Measurements from ENCODE around the gene DNAH9.
A peak's percentile ranks its signal among the peaks of the same experiment; 100 is the strongest.

DNAH9 gene

DNA sequence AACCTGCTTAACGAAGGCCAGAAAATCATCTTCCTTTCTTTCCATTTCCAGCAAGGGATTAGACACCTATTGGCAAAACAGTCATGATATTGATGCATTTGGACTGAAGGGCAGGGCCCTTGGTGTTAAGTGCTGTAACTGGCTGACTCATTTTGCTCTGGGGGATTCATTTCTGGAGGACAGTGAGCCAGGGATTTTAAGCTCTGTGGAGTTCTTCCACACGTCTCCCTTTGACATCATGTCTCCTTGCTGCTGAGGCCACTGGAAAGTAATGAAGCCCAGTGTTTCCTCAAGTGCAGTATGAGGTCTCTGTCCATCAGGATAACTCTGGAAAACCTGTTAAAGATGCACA is 42.2 kb downstream of the DNAH9 start:
- no peak overlapping the region for H3K4me3 ChIP-seq (ENCODE audit: low read length)
- no peaks in the 10 kb centered on the region for H3K9me3 ChIP-seq (ENCODE audit: insufficient read depth, low read depth, low read length)
- H3K27me3 ChIP-seq (ENCODE audit: insufficient read depth, low read length) = no peaks in the 10 kb centered on the region
- H3K27ac ChIP-seq (ENCODE audit: low read length) = no peak overlapping the region
- no peaks in the 10 kb centered on the region for H3K36me3 ChIP-seq (ENCODE audit: insufficient read depth, low read depth, low read length)
- no peak overlapping the region for H3K9ac ChIP-seq (ENCODE audit: low read depth, low read length)
- H3K4me1 ChIP-seq (ENCODE audit: insufficient read depth, low read length) = no peaks in the 10 kb centered on the region

DNA sequence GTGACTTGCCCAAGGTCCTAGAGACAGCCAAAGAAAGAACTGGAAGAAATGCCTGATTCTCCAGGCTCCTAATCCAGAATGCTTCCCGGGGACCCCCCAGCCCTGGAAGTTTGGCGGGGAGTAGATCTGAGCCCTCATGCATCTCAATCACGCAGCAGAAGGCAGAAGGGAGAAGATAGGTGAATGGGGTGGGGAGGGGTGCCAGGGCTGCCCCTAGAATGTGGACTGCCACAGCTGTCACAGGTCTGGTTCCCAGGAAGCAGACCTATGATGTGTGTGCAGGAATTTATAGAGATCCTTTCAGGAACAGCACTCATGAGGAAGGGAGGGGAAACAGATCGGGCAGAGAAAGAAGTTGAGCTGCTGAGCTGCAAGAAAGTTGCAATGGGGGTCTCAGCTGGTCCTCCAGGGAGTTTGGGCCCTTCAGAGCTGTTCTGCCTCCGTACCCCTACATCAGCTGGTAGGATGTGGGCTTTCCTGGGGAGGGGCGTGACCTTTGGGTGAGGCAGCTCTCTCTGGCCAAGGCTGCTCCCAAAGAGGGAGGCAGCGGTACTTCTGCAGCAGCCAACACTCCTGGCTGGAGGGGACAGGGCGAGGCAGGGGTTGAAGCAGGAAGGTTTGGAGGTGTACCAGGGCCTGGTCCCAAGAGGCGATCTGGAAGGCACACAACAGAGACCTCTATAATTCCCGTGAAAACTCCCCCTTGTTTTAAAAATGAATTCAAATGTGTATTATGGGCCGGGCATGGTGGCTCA is 43.4 kb downstream of the DNAH9 start:
- Histone ChIP-seq H3K4me1 (ENCODE audit: insufficient read depth, low read length) (no peaks in the 10 kb centered on the region), H3K4me3 (ENCODE audit: low read length) (no peak overlapping the region), H3K9me3 (ENCODE audit: insufficient read depth, low read depth, low read length) (no peaks in the 10 kb centered on the region), H3K27me3 (ENCODE audit: insufficient read depth, low read length) (no peaks in the 10 kb centered on the region), H3K27ac (ENCODE audit: low read length) (no peak overlapping the region), H3K9ac (ENCODE audit: low read depth, low read length) (no peak overlapping the region), H3K36me3 (ENCODE audit: insufficient read depth, low read depth, low read length) (no peaks in the 10 kb centered on the region)

- no peaks in the 10 kb centered on the region for H3K36me3 ChIP-seq (ENCODE audit: insufficient read depth, low read depth, low read length)
These were observed 44.4 kb downstream of the DNAH9 start for GRCh38 chr17:11642655-11643054.

DNA sequence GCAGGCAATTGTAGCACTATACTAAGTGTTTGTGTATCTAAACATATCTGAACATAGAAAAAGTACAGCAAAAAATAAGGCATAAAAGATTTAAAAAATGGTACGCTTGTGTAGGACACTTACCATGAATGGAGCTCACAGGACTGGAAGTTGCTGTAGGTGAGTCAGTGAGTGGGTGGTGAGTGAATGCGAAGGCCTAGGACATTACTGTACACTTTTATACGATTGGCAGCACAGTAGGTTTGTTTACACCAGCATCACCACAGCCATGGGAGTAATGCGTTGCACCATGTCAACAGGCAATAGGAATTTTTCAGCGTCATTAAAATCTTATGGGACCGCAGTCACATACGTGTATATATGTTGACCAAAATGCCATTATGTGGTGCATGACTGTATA is 45.6 kb downstream of the DNAH9 start:
- no peaks in the 10 kb centered on the region for H3K4me1 ChIP-seq (ENCODE audit: insufficient read depth, low read length)
- H3K36me3 ChIP-seq (ENCODE audit: insufficient read depth, low read depth, low read length) = no peaks in the 10 kb centered on the region
- no peak overlapping the region for H3K4me3 ChIP-seq (ENCODE audit: low read length)
- H3K9me3 ChIP-seq (ENCODE audit: insufficient read depth, low read depth, low read length) = no peaks in the 10 kb centered on the region
- H3K27ac ChIP-seq (ENCODE audit: low read length) = no peak overlapping the region
- H3K9ac ChIP-seq (ENCODE audit: low read depth, low read length) = no peak overlapping the region
- H3K27me3 ChIP-seq (ENCODE audit: insufficient read depth, low read length) = no peaks in the 10 kb centered on the region

More at GRCh38 chr17:11642655-11643054, 44.4 kb downstream of the DNAH9 start:
- no peaks in the 10 kb centered on the region for H3K9me3 ChIP-seq (ENCODE audit: insufficient read depth, low read depth, low read length)
- no peaks in the 10 kb centered on the region for H3K4me1 ChIP-seq (ENCODE audit: insufficient read depth, low read length)
- no peak overlapping the region for H3K27ac ChIP-seq (ENCODE audit: low read length)
- H3K27me3 ChIP-seq (ENCODE audit: insufficient read depth, low read length) = no peaks in the 10 kb centered on the region
- H3K9ac ChIP-seq (ENCODE audit: low read depth, low read length) = no peak overlapping the region
- no peak overlapping the region for H3K4me3 ChIP-seq (ENCODE audit: low read length)

- Histone ChIP-seq H3K4me3 (ENCODE audit: low read length) (no peak overlapping the region), H3K36me3 (ENCODE audit: insufficient read depth, low read depth, low read length) (no peaks in the 10 kb centered on the region), H3K27me3 (ENCODE audit: insufficient read depth, low read length) (no peaks in the 10 kb centered on the region), H3K9me3 (ENCODE audit: insufficient read depth, low read depth, low read length) (no peaks in the 10 kb centered on the region), H3K9ac (ENCODE audit: low read depth, low read length) (no peak overlapping the region), H3K27ac (ENCODE audit: low read length) (no peak overlapping the region), H3K4me1 (ENCODE audit: insufficient read depth, low read length) (no peaks in the 10 kb centered on the region)
These were observed 46.3 kb downstream of the DNAH9 start for GRCh38 chr17:11644265-11645212.

DNA sequence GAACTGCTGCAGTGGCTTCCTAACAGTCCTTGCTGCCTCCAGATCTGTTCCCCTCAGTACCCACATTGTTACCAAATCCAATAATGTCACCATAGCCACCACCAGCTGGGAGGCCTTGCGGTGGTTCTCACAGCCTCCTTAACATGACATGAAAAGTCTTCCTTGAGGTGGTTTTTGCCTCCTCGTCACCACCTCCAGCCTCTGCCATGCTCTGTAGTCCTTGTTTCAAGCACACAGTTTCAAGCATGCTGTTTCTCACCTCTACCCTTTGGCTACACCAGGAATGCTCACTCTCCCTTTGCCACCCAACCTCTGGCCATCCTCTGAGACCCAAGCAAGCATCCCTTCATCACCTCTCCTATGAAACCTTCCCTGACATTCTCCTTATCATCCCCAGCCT is 47.2 kb downstream of the DNAH9 start:
- H3K27me3 ChIP-seq (ENCODE audit: insufficient read depth, low read length) = no peaks in the 10 kb centered on the region
- H3K4me1 ChIP-seq (ENCODE audit: insufficient read depth, low read length) = no peaks in the 10 kb centered on the region
- no peaks in the 10 kb centered on the region for H3K36me3 ChIP-seq (ENCODE audit: insufficient read depth, low read depth, low read length)
- H3K9ac ChIP-seq (ENCODE audit: low read depth, low read length) = no peak overlapping the region
- no peaks in the 10 kb centered on the region for H3K9me3 ChIP-seq (ENCODE audit: insufficient read depth, low read depth, low read length)
- no peak overlapping the region for H3K27ac ChIP-seq (ENCODE audit: low read length)
- H3K4me3 ChIP-seq (ENCODE audit: low read length) = no peak overlapping the region

GRCh38 chr17:11651089-11651488 is 52.8 kb downstream of the DNAH9 start:
- Histone ChIP-seq H3K27me3 (ENCODE audit: insufficient read depth, low read length) (no peaks in the 10 kb centered on the region), H3K27ac (ENCODE audit: low read length) (no peak overlapping the region), H3K9ac (ENCODE audit: low read depth, low read length) (no peak overlapping the region), H3K4me3 (ENCODE audit: low read length) (no peak overlapping the region), H3K36me3 (ENCODE audit: insufficient read depth, low read depth, low read length) (no peaks in the 10 kb centered on the region), H3K4me1 (ENCODE audit: insufficient read depth, low read length) (no peaks in the 10 kb centered on the region), H3K9me3 (ENCODE audit: insufficient read depth, low read depth, low read length) (no peaks in the 10 kb centered on the region)

DNA sequence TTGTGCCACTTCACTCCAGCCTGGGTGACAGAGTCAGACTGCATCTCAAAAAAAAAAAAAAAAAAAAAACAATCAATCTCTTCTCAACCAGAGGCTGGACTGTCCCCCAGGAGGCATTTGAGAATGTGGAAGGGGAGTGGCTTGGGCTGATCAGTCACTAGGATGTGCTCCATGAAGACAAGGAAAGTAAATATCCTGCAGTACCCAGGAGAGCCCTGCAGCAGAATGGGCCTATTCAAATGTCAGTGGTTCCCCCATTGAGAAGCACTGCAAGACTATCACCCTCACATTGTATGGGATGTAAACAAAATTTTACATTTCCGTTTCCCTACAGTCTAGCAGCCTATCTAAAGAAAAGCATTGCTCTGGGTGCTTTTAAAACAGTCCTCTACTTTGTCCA is 70.3 kb downstream of the DNAH9 start:
- no peaks in the 10 kb centered on the region for H3K9me3 ChIP-seq (ENCODE audit: insufficient read depth, low read depth, low read length)
- H3K4me1 ChIP-seq (ENCODE audit: insufficient read depth, low read length) = peaks cover 10% of the 10 kb centered on the region; the same call in 1 of the 2 replicates
- no peaks in the 10 kb centered on the region for H3K36me3 ChIP-seq (ENCODE audit: insufficient read depth, low read depth, low read length)
- H3K27me3 ChIP-seq (ENCODE audit: insufficient read depth, low read length) = no peaks in the 10 kb centered on the region
- H3K9ac ChIP-seq (ENCODE audit: low read depth, low read length) = peak overlapping the region; percentile 32; the same call in 1 of the 2 replicates
- H3K27ac ChIP-seq (ENCODE audit: low read length) = peak overlapping the region; percentile 80
- H3K4me3 ChIP-seq (ENCODE audit: low read length) = peak overlapping the region; percentile 34; the same call in 1 of the 2 replicates

- no peak overlapping the region for H3K4me3 ChIP-seq (ENCODE audit: low read length)
- no peaks in the 10 kb centered on the region for H3K27me3 ChIP-seq (ENCODE audit: insufficient read depth, low read length)
- H3K9me3 ChIP-seq (ENCODE audit: insufficient read depth, low read depth, low read length) = no peaks in the 10 kb centered on the region
- H3K27ac ChIP-seq (ENCODE audit: low read length) = no peak overlapping the region
- peaks cover 10% of the 10 kb centered on the region; the same call in 1 of the 2 replicates for H3K4me1 ChIP-seq (ENCODE audit: insufficient read depth, low read length)
- no peak overlapping the region for H3K9ac ChIP-seq (ENCODE audit: low read depth, low read length)
- no peaks in the 10 kb centered on the region for H3K36me3 ChIP-seq (ENCODE audit: insufficient read depth, low read depth, low read length)
These were observed 72.9 kb downstream of the DNAH9 start for GRCh38 chr17:11671126-11671525.

DNA sequence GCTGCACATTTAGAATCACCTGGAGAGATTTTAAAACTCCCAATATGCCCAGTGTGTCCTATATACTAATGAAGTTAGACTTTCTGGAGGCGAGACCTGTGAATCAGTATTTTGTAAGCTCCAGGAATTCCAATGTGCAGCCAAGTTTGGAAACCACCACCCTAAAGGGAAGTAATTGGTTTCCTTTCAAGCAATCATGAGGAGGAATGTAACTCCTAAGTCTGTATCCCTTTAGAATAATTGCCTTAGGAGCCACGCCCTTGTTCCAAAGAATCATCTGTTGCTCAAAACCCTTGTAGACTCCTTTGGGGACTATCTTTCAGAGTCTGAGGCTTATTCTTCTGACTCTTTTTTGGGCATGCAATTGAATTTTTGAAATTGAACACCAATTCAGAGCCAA is 84.4 kb downstream of the DNAH9 start:
- no peak overlapping the region for H3K4me3 ChIP-seq (ENCODE audit: low read length)

GRCh38 chr17:11690681-11691080 is 92.4 kb downstream of the DNAH9 start:
- H3K36me3 ChIP-seq (ENCODE audit: insufficient read depth, low read depth, low read length) = no peaks in the 10 kb centered on the region
- no peak overlapping the region for H3K9ac ChIP-seq (ENCODE audit: low read depth, low read length)
- H3K27ac ChIP-seq (ENCODE audit: low read length) = no peak overlapping the region
- H3K9me3 ChIP-seq (ENCODE audit: insufficient read depth, low read depth, low read length) = no peaks in the 10 kb centered on the region
- H3K27me3 ChIP-seq (ENCODE audit: insufficient read depth, low read length) = no peaks in the 10 kb centered on the region
- H3K4me1 ChIP-seq (ENCODE audit: insufficient read depth, low read length) = no peaks in the 10 kb centered on the region
- H3K4me3 ChIP-seq (ENCODE audit: low read length) = no peak overlapping the region

More for the DNA sequence above, 84.4 kb downstream of the DNAH9 start:
- Histone ChIP-seq H3K36me3 (ENCODE audit: insufficient read depth, low read depth, low read length) (no peaks in the 10 kb centered on the region), H3K27me3 (ENCODE audit: insufficient read depth, low read length) (no peaks in the 10 kb centered on the region), H3K9ac (ENCODE audit: low read depth, low read length) (no peak overlapping the region), H3K27ac (ENCODE audit: low read length) (no peak overlapping the region), H3K9me3 (ENCODE audit: insufficient read depth, low read depth, low read length) (no peaks in the 10 kb centered on the region), H3K4me1 (ENCODE audit: insufficient read depth, low read length) (no peaks in the 10 kb centered on the region)

DNA sequence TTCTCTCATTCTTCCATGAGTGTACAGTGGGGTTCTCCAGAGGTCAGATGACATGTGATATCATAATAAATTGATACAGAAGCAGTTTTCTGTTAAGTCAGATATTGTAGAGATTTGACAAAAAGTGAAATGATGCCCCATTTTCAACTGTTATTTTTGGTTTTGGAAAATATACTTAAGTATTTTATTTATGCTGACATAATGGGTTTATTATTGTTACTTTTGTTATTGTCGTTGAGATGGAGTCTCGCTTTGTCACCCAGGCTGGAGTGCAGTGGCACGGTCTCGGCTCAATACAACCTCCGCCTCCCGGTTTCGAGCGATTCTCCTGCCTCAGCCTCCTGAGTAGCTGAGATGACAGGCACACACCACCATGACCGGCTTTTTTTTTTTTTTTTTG is 94.4 kb downstream of the DNAH9 start:
- H3K9ac ChIP-seq (ENCODE audit: low read depth, low read length) = no peak overlapping the region
- H3K4me1 ChIP-seq (ENCODE audit: insufficient read depth, low read length) = no peaks in the 10 kb centered on the region
- H3K4me3 ChIP-seq (ENCODE audit: low read length) = no peak overlapping the region
- H3K9me3 ChIP-seq (ENCODE audit: insufficient read depth, low read depth, low read length) = no peaks in the 10 kb centered on the region
- no peaks in the 10 kb centered on the region for H3K27me3 ChIP-seq (ENCODE audit: insufficient read depth, low read length)
- H3K27ac ChIP-seq (ENCODE audit: low read length) = no peak overlapping the region
- no peaks in the 10 kb centered on the region for H3K36me3 ChIP-seq (ENCODE audit: insufficient read depth, low read depth, low read length)

Measured in iPS-20b (cell line).